ENCODE data around the gene SAMD4A. TPM values are rescaled to one million over a fixed set of nuclear protein-coding genes. Genes with fewer than 3 reads are reported as not detected.

SAMD4A gene
- polyA plus RNA-seq, 2 of the 4 experiments (the other 2 are of a cell fraction), result 3.9 to 5.4 TPM

DNA sequence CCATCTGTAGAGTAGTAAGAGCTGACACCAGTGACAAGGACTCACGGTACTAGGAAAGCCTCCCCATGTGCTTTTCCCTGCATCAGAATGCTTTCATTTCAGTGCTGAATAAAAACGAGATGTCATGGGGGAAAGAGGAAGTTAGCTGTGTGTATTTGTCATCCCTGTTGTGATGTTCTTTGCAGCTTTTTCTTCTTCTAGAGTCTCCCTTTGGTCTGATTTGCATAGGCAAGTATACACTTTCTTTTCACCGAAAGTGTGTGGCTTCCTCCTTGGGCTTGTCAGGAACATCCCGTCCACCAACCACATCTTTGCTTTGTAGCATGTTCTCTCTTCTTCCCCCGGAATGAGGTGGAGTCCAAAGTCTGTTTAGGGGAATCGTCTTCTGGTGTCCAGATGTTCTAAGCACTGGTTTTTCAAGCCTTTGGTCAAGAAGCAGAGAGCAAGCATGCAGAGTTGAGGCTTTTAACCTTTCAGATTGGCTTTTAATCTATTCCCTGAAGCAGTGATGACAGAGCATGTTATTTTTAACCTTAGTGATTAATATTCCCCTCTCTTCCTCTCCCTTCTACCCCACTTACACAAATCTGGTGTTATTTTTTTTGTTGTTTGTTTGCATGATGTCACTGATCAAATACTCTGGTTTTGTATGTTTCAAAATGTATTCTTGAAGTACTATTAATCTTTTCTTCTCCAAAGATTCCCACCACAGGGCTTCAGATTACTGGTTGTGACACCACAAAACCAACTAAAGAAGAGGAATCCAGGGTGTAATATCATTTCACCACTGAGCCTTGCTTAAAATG is 163.4 kb downstream of the SAMD4A start (continued):
- no peak for TF ChIP-seq NPAS2 (CRISPR knock-in tag; IDR thresholded peaks at IDR 0.05; ENCODE audit: borderline replicate concordance)
- no peak for TF ChIP-seq EP300 (IDR thresholded peaks at IDR 0.05)
- TF ChIP-seq NFE2L2 (conservative IDR thresholded peaks at IDR 0.05; ENCODE audit: low read length), result no peak
- TF ChIP-seq PBX3 (IDR thresholded peaks at IDR 0.05), result no peak
- no peak for TF ChIP-seq ZSCAN20 (CRISPR knock-in tag; IDR thresholded peaks at IDR 0.05)

GRCh38 chr14:54734966-54735365 is 168.0 kb downstream of the SAMD4A start:
- H3K4me2 ChIP-seq, result no peak overlapping the region
- no peak for ATAC-seq
- TF ChIP-seq RFX5 (IDR thresholded peaks at IDR 0.05), result no peak
- TF ChIP-seq RARB (CRISPR knock-in tag; IDR thresholded peaks at IDR 0.05), result no peak
- no peak for TF ChIP-seq SREBF2 (IDR thresholded peaks at IDR 0.05)
- no peak for TF ChIP-seq PBX3 (IDR thresholded peaks at IDR 0.05)
- no peak for TF ChIP-seq FOSL2 (IDR thresholded peaks at IDR 0.05)
- TF ChIP-seq FOSL2 (CRISPR knock-in tag; IDR thresholded peaks at IDR 0.05), result no peak
- TF ChIP-seq CHD4 (IDR thresholded peaks at IDR 0.05; ENCODE audit: borderline replicate concordance), result no peak
- no peak for TF ChIP-seq RCOR1 (IDR thresholded peaks at IDR 0.05; ENCODE audit: low read depth, low read length)
- no peak for TF ChIP-seq TFCP2L1 (CRISPR knock-in tag; IDR thresholded peaks at IDR 0.05)
- no peak for TF ChIP-seq RAD21 (conservative IDR thresholded peaks at IDR 0.05 in 1 of 2, IDR thresholded peaks at IDR 0.05 in 1 of 2)
- no peak for TF ChIP-seq ZNF302 (CRISPR knock-in tag; IDR thresholded peaks at IDR 0.05)
- no peak for TF ChIP-seq PHF8 (IDR thresholded peaks at IDR 0.05; ENCODE audit: borderline replicate concordance, low read depth)
- no peak for TF ChIP-seq POLR2AphosphoS2 (conservative IDR thresholded peaks at IDR 0.05; ENCODE audit: low read length)
- no peak for TF ChIP-seq GATA3 (IDR thresholded peaks at IDR 0.05; ENCODE audit: borderline replicate concordance)
- TF ChIP-seq BHLHE40 (IDR thresholded peaks at IDR 0.05; ENCODE audit: low read depth, low read length), result no peak
- no peak for TF ChIP-seq JUNB (IDR thresholded peaks at IDR 0.05)
- TF ChIP-seq, protein P1, sequence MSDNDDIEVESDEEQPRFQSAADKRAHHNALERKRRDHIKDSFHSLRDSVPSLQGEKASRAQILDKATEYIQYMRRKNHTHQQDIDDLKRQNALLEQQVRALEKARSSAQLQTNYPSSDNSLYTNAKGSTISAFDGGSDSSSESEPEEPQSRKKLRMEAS (IDR thresholded peaks at IDR 0.05), result no peak
- 78% methylated on average over 6 of the region's 6 CpGs for WGBS (ENCODE audit: missing lambda C conversion rate)
- H3K9me3 ChIP-seq, result no peaks in the 10 kb centered on the region
- peaks cover 15% of the 10 kb centered on the region for H3K4me1 ChIP-seq
- no peak for DNase-seq (ENCODE audit: low read depth in 1 of 2, low spot score in 1 of 2)
- CTCF ChIA-PET, result interaction anchor here (0.9 to 3.2 kb wide), 7 partner anchors 7 to 171 kb away, joined by 3 to 16 read pairs (median 3); no protein-coding TSS in a partner anchor
- POLR2A ChIA-PET, result no interaction called here
- no peak overlapping the region for H3K4me3 ChIP-seq
- H3K27ac ChIP-seq, result no peak overlapping the region
- FAIRE-seq, result no peak

GRCh38 chr14:54735424-54735823 is 168.5 kb downstream of the SAMD4A start:
- peaks cover 10% of the 10 kb centered on the region for H3K4me1 ChIP-seq
- no peak for ATAC-seq
- no peaks in the 10 kb centered on the region for H3K9me3 ChIP-seq
- no peak for FAIRE-seq
- POLR2A ChIA-PET, result no interaction called here
- CTCF ChIA-PET, result interaction anchor here (1.2 to 3.2 kb wide), 3 partner anchors 39 to 171 kb away, joined by 3 to 16 read pairs (median 5); no protein-coding TSS in a partner anchor
- H3K27ac ChIP-seq, result no peak overlapping the region
- WGBS (ENCODE audit: missing lambda C conversion rate), result 88% methylated on average over 3 of the region's 3 CpGs
- H3K4me2 ChIP-seq, result no peak overlapping the region
- no peak overlapping the region for H3K4me3 ChIP-seq
- no peak for TF ChIP-seq POLR2A (IDR thresholded peaks at IDR 0.05; ENCODE audit: low read length)
- no peak for TF ChIP-seq BCL3 (IDR thresholded peaks at IDR 0.05)
- TF ChIP-seq CBX2 (IDR thresholded peaks at IDR 0.05; ENCODE audit: borderline replicate concordance, low read depth), result no peak
- no peak for TF ChIP-seq TP53 (CRISPR knock-in tag; IDR thresholded peaks at IDR 0.05)
- TF ChIP-seq SMC3 (IDR thresholded peaks at IDR 0.05), result no peak
- TF ChIP-seq MAZ (IDR thresholded peaks at IDR 0.05; ENCODE audit: borderline replicate concordance, low read depth, low read length), result no peak
- no peak for TF ChIP-seq MYC (IDR thresholded peaks at IDR 0.05; ENCODE audit: borderline replicate concordance, low read length)
- TF ChIP-seq TFCP2L1 (CRISPR knock-in tag; IDR thresholded peaks at IDR 0.05), result no peak
- no peak for TF ChIP-seq NPAS2 (CRISPR knock-in tag; IDR thresholded peaks at IDR 0.05; ENCODE audit: borderline replicate concordance)
- no peak for TF ChIP-seq ESRRA (IDR thresholded peaks at IDR 0.05; ENCODE audit: borderline replicate concordance, low read length)
- TF ChIP-seq HOXA7 (CRISPR knock-in tag; IDR thresholded peaks at IDR 0.05), result no peak
- TF ChIP-seq HOXB13 (CRISPR knock-in tag; IDR thresholded peaks at IDR 0.05; ENCODE audit: low read depth), result no peak
- no peak for TF ChIP-seq RNF2 (IDR thresholded peaks at IDR 0.05; ENCODE audit: borderline replicate concordance, low read depth)
- no peak for TF ChIP-seq NFE2L2 (conservative IDR thresholded peaks at IDR 0.05; ENCODE audit: low read length)
- no peak for TF ChIP-seq CHD2 (IDR thresholded peaks at IDR 0.05; ENCODE audit: low read length, partially characterized antibody)
- no peak for DNase-seq (ENCODE audit: low read depth in 1 of 2, low spot score in 1 of 2)

All from A549 (cell line).